ENCODE measurements around the gene ASXL2.

DNA sequence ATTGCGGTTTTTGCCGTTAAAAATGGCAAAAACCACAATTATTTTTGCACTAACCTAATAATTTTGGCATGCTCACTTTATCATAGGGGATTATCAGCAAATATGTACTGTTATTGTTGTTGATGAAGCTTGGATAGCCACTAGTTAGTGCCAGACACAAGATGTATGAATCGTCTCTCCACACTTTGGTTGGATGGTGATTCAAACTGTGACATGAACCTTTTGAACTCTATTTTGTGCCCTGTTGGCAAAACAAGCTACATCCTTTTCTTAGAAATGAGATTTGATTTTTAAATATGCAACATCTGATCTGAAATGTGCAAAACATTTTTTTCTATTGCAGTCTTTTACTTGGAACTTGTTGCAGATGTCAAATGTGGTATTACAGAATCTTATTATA is 156.1 kb downstream of the ASXL2 start:
- TF ChIP-seq, protein P1, sequence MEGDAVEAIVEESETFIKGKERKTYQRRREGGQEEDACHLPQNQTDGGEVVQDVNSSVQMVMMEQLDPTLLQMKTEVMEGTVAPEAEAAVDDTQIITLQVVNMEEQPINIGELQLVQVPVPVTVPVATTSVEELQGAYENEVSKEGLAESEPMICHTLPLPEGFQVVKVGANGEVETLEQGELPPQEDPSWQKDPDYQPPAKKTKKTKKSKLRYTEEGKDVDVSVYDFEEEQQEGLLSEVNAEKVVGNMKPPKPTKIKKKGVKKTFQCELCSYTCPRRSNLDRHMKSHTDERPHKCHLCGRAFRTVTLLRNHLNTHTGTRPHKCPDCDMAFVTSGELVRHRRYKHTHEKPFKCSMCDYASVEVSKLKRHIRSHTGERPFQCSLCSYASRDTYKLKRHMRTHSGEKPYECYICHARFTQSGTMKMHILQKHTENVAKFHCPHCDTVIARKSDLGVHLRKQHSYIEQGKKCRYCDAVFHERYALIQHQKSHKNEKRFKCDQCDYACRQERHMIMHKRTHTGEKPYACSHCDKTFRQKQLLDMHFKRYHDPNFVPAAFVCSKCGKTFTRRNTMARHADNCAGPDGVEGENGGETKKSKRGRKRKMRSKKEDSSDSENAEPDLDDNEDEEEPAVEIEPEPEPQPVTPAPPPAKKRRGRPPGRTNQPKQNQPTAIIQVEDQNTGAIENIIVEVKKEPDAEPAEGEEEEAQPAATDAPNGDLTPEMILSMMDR (IDR thresholded peaks at IDR 0.05; ENCODE audit: low read depth, low read length), result no peak
- no peak for TF ChIP-seq EZH2phosphoT487 (IDR thresholded peaks at IDR 0.05; ENCODE audit: low read depth)
